NCI-H2227 (cell line): ENCODE results near the gene CPT1C.
"Not testable (repeated sequence)": the region's sequence is repeated elsewhere in the genome, so short reads cannot be mapped to it uniquely, and the experiment has no call there.

ENCODE experiments used
- DNase-seq: peaks from one replicate; lab custom pipeline; 2025; ENCODE audit not compliant: unreplicated experiment; lab: John Stamatoyannopoulos, UW

Gene CPT1C

GRCh38 chr19:49704888-49705642 lies 14.1 kb downstream of the CPT1C start:
- no peak for DNase-seq

DNA sequence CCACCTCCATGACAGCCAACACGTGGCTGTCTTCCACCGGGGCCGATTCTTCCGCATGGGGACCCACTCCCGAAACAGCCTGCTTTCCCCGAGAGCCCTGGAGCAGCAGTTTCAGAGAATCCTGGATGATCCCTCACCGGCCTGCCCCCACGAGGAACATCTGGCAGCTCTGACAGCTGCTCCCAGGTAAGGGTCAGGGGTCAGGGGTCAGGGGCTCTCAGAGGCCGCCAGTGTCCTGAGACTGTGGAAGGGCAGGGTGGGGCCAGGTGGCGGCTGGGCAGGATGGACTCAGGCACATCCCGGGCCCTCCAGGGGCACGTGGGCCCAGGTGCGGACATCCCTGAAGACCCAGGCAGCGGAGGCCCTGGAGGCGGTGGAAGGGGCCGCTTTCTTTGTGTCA lies 15.0 kb downstream of the CPT1C start:
- DNase-seq: no peak

DNA sequence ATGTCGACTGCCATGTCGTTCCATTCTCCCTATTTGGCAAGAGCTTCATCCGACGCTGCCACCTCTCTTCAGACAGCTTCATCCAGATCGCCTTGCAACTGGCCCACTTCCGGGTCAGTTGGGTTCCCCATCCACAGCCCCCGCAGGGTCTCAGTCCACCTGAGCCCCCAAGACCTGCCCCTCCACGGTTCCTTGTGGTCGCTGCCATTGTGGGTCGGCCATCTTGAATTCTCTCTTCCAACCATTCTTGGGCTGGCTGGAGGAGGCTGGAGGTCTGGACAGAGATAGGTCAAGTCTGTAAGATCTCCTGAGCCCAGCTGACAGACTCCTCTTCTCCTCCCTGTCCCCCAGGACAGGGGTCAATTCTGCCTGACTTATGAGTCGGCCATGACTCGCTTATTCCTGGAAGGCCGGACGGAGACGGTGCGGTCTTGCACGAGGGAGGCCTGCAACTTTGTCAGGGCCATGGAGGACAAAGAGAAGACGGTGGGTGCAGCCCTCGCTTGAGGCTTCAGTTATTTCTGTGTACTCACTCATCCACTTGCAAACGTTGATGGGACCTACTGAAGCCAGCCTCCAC lies 19.5 kb downstream of the CPT1C start:
- DNase-seq: no peak

- DNase-seq: peak; percentile 47
Observed at GRCh38 chr19:49712397-49712859, 21.5 kb downstream of the CPT1C start.

GRCh38 chr19:49713236-49713845 lies 22.4 kb downstream of the CPT1C start:
- no peak for DNase-seq

DNA sequence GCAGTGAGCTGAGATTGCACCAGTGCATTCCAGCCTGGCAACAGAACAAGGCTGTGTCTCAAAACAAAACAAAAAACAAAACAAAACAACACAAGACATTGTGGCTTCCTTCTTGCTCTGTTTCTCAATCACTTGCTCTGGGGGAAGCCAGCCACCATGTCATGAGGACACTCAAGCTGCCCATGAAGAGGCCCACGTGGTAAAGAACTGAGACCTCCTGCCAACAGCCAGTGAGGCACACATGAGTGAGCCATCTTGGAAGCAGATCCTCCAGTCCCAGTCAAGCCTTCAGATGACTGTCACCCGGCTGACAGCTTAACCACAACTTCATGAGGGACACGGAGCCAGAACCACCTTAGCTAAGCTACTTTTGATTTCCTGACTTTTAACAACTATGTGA lies 25.2 kb downstream of the CPT1C start:
- peak; percentile 16 for DNase-seq

DNA sequence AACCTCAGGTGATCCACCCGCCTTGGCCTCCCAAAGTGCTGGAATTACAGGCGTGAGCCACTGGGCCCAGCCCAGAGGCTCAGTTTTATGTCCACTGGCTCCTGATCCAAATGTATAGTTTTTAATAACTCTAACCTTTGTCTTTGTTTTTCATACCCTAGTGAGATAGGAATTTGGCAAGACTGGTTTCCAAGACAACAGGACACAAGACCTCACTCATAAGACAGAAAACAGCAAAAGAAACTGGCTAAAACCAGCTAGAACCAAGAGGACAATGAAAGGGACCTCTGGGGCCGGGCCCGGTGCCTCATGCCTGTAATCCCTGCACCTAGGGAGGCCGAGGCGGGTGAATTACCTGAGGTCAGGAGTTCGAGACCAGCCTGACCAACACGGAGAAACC lies 27.6 kb downstream of the CPT1C start:
- DNase-seq: no peak

GRCh38 chr19:49718991-49719390 lies 28.1 kb downstream of the CPT1C start:
- no peak for DNase-seq

- not testable (repeated sequence) for DNase-seq
Observed at GRCh38 chr19:49719420-49719819, 28.5 kb downstream of the CPT1C start.

- no peak for DNase-seq
Observed at GRCh38 chr19:49727217-49728030, 36.5 kb downstream of the CPT1C start.

- no peak for DNase-seq
Observed at GRCh38 chr19:49730166-49730565, 39.2 kb downstream of the CPT1C start.

GRCh38 chr19:49738268-49738667 lies 47.4 kb downstream of the CPT1C start:
- no peak for DNase-seq

- no peak for DNase-seq
Observed at GRCh38 chr19:49739098-49739497, 48.2 kb downstream of the CPT1C start.

DNA sequence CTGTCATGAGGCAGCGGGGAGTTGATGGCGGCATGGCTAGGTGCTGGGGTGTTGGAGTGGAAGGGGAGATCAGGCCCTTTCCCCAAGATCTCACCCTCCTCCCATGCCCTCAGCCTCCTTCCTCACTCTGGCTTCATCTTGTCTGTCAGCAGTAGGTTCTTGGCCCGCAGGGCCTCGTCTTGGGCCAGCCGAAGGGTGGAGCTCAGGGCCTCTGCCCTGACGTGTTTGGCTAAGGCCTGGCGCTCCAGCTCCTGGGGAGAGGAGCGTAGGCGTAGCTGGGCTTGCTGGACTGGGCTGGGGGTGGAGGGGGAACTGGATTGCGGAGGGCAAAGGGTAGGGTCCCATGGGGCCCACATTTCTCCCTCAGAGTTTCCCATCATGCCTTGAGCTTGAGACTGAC lies 49.0 kb downstream of the CPT1C start:
- no peak for DNase-seq

- no peak for DNase-seq
Observed at GRCh38 chr19:49741210-49741844, 50.4 kb downstream of the CPT1C start.

- no peak for DNase-seq
Observed at GRCh38 chr19:49744946-49745381, 54.0 kb downstream of the CPT1C start.

- peak; percentile 10 for DNase-seq
Observed at GRCh38 chr19:49746206-49746958, 55.5 kb downstream of the CPT1C start.

- DNase-seq: no peak
Observed at GRCh38 chr19:49749055-49749716, 58.3 kb downstream of the CPT1C start.

DNA sequence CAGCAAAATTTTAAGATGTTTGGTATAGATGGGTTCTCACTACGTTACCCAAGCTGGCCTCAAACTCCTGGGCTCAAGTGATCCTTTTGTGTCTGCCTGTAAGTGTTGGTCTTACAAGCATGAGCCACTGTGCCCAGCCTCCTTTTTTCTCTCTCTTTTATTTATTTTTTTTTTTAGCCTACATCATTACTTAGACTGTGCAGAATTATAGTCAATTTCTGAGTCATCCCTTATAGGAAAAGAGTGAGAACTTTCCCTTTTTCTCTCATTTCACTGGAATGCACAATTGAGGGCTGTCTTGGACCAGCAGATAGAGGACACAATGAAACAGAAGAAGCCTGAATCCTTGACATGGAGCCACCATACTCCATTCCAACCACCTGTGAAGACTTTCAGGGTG lies 58.9 kb downstream of the CPT1C start:
- DNase-seq: no peak

GRCh38 chr19:49752701-49753100 lies 61.8 kb downstream of the CPT1C start:
- no peak for DNase-seq
